Spleen (tissue), 7 donors: ENCODE measurements around the gene TAS2R50.

Experiments used
- POLR2A ChIP-seq, 3 donors: fragments of 450-650 bp; IDR thresholded peaks; one replicate each; pipeline ENCODE4 v1.5.1; 2017; ENCODE audit warnings: antibody characterized with exemption in 3 of 3, mild to moderate bottlenecking in 1 of 3
- POLR2AphosphoS5 ChIP-seq, 3 donors: sonication (generic); formaldehyde crosslinking; IDR thresholded peaks; one replicate each; pipeline ENCODE4 v1.5.1; 2017; ENCODE audit warnings: antibody characterized with exemption in 3 of 3
- TF ChIP-seq, protein P1 (sequence below), 11 experiments: fragments of 200-600 bp in 7 of 11; fragments of 450-650 bp in 4 of 11; sonication (generic) in 4 of 11; IDR thresholded peaks in 8 of 11; conservative IDR thresholded peaks in 3 of 11; 1 replicate in 7 of 11; 2 replicates in 4 of 11; pipeline versions ENCODE4 v1.4.0 to v1.8.0; 2016 to 2021; ENCODE audit warnings: antibody characterized with exemption in 11 of 11, inconsistent platforms in 4 of 11, mild to moderate bottlenecking in 1 of 11
- donor health status: DM: no; HTN: no; CAD: no; lungs with moderate emphysema.
- donor health status: DM: no; HTN: no; CAD: no.
- donor health status: DM: no; HTN: no; CAD: no.

DNA sequence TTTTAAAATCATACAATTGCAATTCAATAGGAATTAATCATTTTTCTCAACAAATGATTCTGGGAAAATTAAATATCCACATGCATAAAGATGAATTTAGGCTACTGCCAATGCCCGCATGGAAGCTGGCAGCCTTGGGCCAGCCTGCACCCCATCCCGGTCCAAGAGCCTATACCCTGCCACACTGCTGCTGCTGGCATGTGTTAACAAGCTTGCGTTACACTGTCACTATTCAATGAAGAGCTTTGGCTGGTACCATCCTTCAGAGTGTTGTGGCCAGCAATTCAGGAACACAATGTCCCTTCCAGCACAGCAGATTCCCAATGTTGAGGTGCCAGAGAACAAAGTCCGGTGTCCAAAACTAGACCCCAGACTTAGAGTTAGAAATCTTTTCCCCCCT is 34.1 kb downstream of the TAS2R50 start:
- TF ChIP-seq, protein P1, sequence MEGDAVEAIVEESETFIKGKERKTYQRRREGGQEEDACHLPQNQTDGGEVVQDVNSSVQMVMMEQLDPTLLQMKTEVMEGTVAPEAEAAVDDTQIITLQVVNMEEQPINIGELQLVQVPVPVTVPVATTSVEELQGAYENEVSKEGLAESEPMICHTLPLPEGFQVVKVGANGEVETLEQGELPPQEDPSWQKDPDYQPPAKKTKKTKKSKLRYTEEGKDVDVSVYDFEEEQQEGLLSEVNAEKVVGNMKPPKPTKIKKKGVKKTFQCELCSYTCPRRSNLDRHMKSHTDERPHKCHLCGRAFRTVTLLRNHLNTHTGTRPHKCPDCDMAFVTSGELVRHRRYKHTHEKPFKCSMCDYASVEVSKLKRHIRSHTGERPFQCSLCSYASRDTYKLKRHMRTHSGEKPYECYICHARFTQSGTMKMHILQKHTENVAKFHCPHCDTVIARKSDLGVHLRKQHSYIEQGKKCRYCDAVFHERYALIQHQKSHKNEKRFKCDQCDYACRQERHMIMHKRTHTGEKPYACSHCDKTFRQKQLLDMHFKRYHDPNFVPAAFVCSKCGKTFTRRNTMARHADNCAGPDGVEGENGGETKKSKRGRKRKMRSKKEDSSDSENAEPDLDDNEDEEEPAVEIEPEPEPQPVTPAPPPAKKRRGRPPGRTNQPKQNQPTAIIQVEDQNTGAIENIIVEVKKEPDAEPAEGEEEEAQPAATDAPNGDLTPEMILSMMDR (IDR thresholded peaks at IDR 0.05 in 8 of 11, conservative IDR thresholded peaks at IDR 0.05 in 3 of 11): no peak
- TF ChIP-seq POLR2AphosphoS5 (IDR thresholded peaks at IDR 0.05) (no peak), POLR2A (IDR thresholded peaks at IDR 0.05) (no peak)
